Measurements from ENCODE around the gene GTF2H4. TPM values are rescaled to one million over a fixed set of nuclear protein-coding genes. Genes with fewer than 3 reads are reported as not detected.
A peak's percentile ranks its signal among the peaks of the same experiment; 100 is the strongest.

GTF2H4 gene
- total and polyA plus RNA-seq, 9 donors: 5.6 to 43.9 (median 25.0) TPM

GRCh38 chr6:30891450-30891723 lies 16.6 kb upstream of the GTF2H4 start:
- H3K27me3 ChIP-seq: no peaks in the 10 kb centered on the region
- no peaks in the 10 kb centered on the region for H3K36me3 ChIP-seq
- H3K4me1 ChIP-seq (ENCODE audit: insufficient read depth): peaks cover 3% of the 10 kb centered on the region
- no peak overlapping the region for H3K27ac ChIP-seq
- 84 to 88% (median 87%) methylated on average over 4 of the region's 4 CpGs for WGBS, 3 donors
- intact Hi-C loops (cut with DNase I): no loop called here
- peak in 1 of 5 donors; percentile 8 for DNase-seq
- TF ChIP-seq POLR2A (IDR thresholded peaks at IDR 0.05): no peak
- no peak for TF ChIP-seq CTCF (IDR thresholded peaks at IDR 0.05)
- TF ChIP-seq EP300 (IDR thresholded peaks at IDR 0.05): no peak
- no peak overlapping the region for H3K4me3 ChIP-seq
- H3K9me3 ChIP-seq: no peaks in the 10 kb centered on the region

GRCh38 chr6:30891816-30892538 lies 16.0 kb upstream of the GTF2H4 start:
- H3K27ac ChIP-seq: no peak overlapping the region
- no peaks in the 10 kb centered on the region for H3K36me3 ChIP-seq
- 84% methylated on average over 21 of the region's 21 CpGs for WGBS, 3 donors
- intact Hi-C loops (cut with DNase I): no loop called here
- H3K4me1 ChIP-seq (ENCODE audit: insufficient read depth): no peaks in the 10 kb centered on the region
- H3K9me3 ChIP-seq: no peaks in the 10 kb centered on the region
- H3K27me3 ChIP-seq: no peaks in the 10 kb centered on the region
- DNase-seq: peak in 1 of 5 donors; percentile 15
- no peak overlapping the region for H3K4me3 ChIP-seq
- TF ChIP-seq CTCF (IDR thresholded peaks at IDR 0.05) (no peak), EP300 (IDR thresholded peaks at IDR 0.05) (no peak), POLR2A (IDR thresholded peaks at IDR 0.05) (no peak)

GRCh38 chr6:30893001-30893591 lies 14.9 kb upstream of the GTF2H4 start:
- no peaks in the 10 kb centered on the region for H3K4me1 ChIP-seq (ENCODE audit: insufficient read depth)
- H3K27ac ChIP-seq: no peak overlapping the region
- H3K27me3 ChIP-seq: no peaks in the 10 kb centered on the region
- no peak overlapping the region for H3K4me3 ChIP-seq
- H3K9me3 ChIP-seq: no peaks in the 10 kb centered on the region
- no peak for TF ChIP-seq CTCF (IDR thresholded peaks at IDR 0.05)
- TF ChIP-seq POLR2A (IDR thresholded peaks at IDR 0.05): no peak
- TF ChIP-seq EP300 (IDR thresholded peaks at IDR 0.05): no peak
- intact Hi-C loops (cut with DNase I): no loop called here
- 80 to 82% (median 81%) methylated on average over 15 to 16 of the region's 16 CpGs for WGBS, 3 donors
- DNase-seq: no peak
- no peaks in the 10 kb centered on the region for H3K36me3 ChIP-seq

GRCh38 chr6:30893666-30894065 lies 14.3 kb upstream of the GTF2H4 start:
- intact Hi-C loops (cut with DNase I): no loop called here
- Histone ChIP-seq H3K4me1 (ENCODE audit: insufficient read depth) (no peaks in the 10 kb centered on the region), H3K27ac (no peak overlapping the region), H3K9me3 (no peaks in the 10 kb centered on the region), H3K4me3 (no peak overlapping the region), H3K27me3 (no peaks in the 10 kb centered on the region), H3K36me3 (no peaks in the 10 kb centered on the region)
- WGBS, 3 donors: 89 to 91% (median 90%) methylated on average over 8 of the region's 8 CpGs
- TF ChIP-seq EP300 (IDR thresholded peaks at IDR 0.05) (no peak), POLR2A (IDR thresholded peaks at IDR 0.05) (no peak), CTCF (IDR thresholded peaks at IDR 0.05) (no peak)
- DNase-seq: no peak

Measured in ovary (tissue), 9 donors.